ENCODE data around the gene CCNY. TPM values are rescaled to one million over a fixed set of nuclear protein-coding genes. Genes with fewer than 3 reads are reported as not detected.

Gene CCNY
- total RNA-seq, 2 experiments from 2014 or later, result 64.9 to 66.9 TPM

GRCh38 chr10:35434533-35434932, 98.2 kb downstream of the CCNY start:
- H3K4me1 Mint-ChIP-seq (ENCODE audit: low read depth), result peaks cover 52% of the 10 kb centered on the region
- H3K4me1 ChIP-seq (ENCODE audit: insufficient read depth, low read length), result no peaks in the 10 kb centered on the region
- H3K36me3 Mint-ChIP-seq (ENCODE audit: low read depth), result peaks cover 67% of the 10 kb centered on the region
- H3K9me3 ChIP-seq (ENCODE audit: control insufficient read depth in 1 of 2, insufficient read depth in 1 of 2, low read length in 2 of 2), result peaks cover 15 to 18% of the 10 kb centered on the region in 2 experiments
- H3K27me3 ChIP-seq (ENCODE audit: control insufficient read depth in 1 of 2, insufficient read depth in 2 of 2, low read length in 2 of 2), result no peaks in the 10 kb centered on the region
- ATAC-seq (ENCODE audit: poor library complexity), result no peak
- no peak overlapping the region for H3K4me3 ChIP-seq (ENCODE audit: low read length)
- H3K4me3 Mint-ChIP-seq, result no peak overlapping the region
- no peaks in the 10 kb centered on the region for H3K36me3 ChIP-seq (ENCODE audit: insufficient read depth, low read length)
- ChIA-PET CTCF (no interaction called here), POLR2A (no interaction called here)
- H3K27ac Mint-ChIP-seq, result peak overlapping the region; percentile 58
- DNase-seq, result no peak
- intact Hi-C loops (cut with DNase I, micrococcal nuclease), result no loop called here
- peaks cover 17% of the 10 kb centered on the region for H3K9me3 Mint-ChIP-seq
- no peaks in the 10 kb centered on the region for H3K27me3 Mint-ChIP-seq
- H3K27ac ChIP-seq (ENCODE audit: low read depth in 1 of 2, low read length in 2 of 2), result no peak overlapping the region
- TF ChIP-seq CTCF (IDR thresholded peaks at IDR 0.05), result no peak

DNA sequence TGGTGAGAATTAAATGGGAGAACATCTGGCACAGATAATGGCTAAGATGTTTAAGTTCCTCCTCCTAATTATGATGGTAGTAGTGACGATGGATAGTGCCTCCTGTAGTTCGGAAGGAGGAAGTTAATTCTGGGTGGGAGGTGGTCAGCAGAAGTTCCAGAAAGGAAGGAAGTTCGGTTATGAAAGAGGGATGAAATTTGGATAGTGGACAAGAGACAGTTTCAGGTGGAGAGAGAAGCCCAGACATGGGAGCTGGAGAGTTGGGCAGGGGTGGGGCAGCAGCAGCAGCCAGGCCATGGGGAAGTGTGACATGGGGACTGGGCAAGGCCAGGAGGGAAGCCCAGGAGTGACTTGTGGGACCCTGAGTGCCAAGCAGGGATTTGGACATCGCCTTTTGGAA, 99.5 kb downstream of the CCNY start:
- no peaks in the 10 kb centered on the region for H3K27me3 ChIP-seq (ENCODE audit: control insufficient read depth in 1 of 2, insufficient read depth in 2 of 2, low read length in 2 of 2)
- ChIA-PET CTCF (no interaction called here), POLR2A (no interaction called here)
- intact Hi-C loops (cut with DNase I, micrococcal nuclease), result no loop called here
- Mint-ChIP-seq H3K36me3 (ENCODE audit: low read depth) (peaks cover 76% of the 10 kb centered on the region), H3K9me3 (peaks cover 18% of the 10 kb centered on the region), H3K27me3 (no peaks in the 10 kb centered on the region), H3K4me1 (ENCODE audit: low read depth) (peaks cover 55% of the 10 kb centered on the region), H3K4me3 (no peak overlapping the region), H3K27ac (no peak overlapping the region)
- no peak for TF ChIP-seq CTCF (IDR thresholded peaks at IDR 0.05)
- no peaks in the 10 kb centered on the region for H3K36me3 ChIP-seq (ENCODE audit: insufficient read depth, low read length)
- H3K4me3 ChIP-seq (ENCODE audit: low read length), result no peak overlapping the region
- peaks cover 15 to 27% of the 10 kb centered on the region in 2 experiments for H3K9me3 ChIP-seq (ENCODE audit: control insufficient read depth in 1 of 2, insufficient read depth in 1 of 2, low read length in 2 of 2)
- no peaks in the 10 kb centered on the region for H3K4me1 ChIP-seq (ENCODE audit: insufficient read depth, low read length)
- H3K27ac ChIP-seq (ENCODE audit: low read depth in 1 of 2, low read length in 2 of 2), result no peak overlapping the region
- no peak for DNase-seq
- no peak for ATAC-seq (ENCODE audit: poor library complexity)

- no peak for TF ChIP-seq CTCF (IDR thresholded peaks at IDR 0.05)
- Mint-ChIP-seq H3K9me3 (peaks cover 30% of the 10 kb centered on the region), H3K27ac (no peak overlapping the region), H3K4me1 (ENCODE audit: low read depth) (peaks cover 53% of the 10 kb centered on the region), H3K36me3 (ENCODE audit: low read depth) (peaks cover 79% of the 10 kb centered on the region), H3K4me3 (no peak overlapping the region), H3K27me3 (no peaks in the 10 kb centered on the region)
- H3K27me3 ChIP-seq (ENCODE audit: control insufficient read depth in 1 of 2, insufficient read depth in 2 of 2, low read length in 2 of 2), result no peaks in the 10 kb centered on the region
- POLR2A ChIA-PET, result no interaction called here
- ATAC-seq (ENCODE audit: poor library complexity) (no peak), DNase-seq (no peak)
- intact Hi-C loops (cut with DNase I, micrococcal nuclease), result no loop called here
- H3K9me3 ChIP-seq (ENCODE audit: control insufficient read depth in 1 of 2, insufficient read depth in 1 of 2, low read length in 2 of 2), result peaks cover 20 to 44% of the 10 kb centered on the region in 2 experiments
- H3K4me1 ChIP-seq (ENCODE audit: insufficient read depth, low read length), result no peaks in the 10 kb centered on the region
- H3K36me3 ChIP-seq (ENCODE audit: insufficient read depth, low read length), result no peaks in the 10 kb centered on the region
- CTCF ChIA-PET, result interaction anchor here (1.2 kb wide), 1 partner anchor 21 kb away, joined by 3 read pairs; no protein-coding TSS in a partner anchor
- no peak overlapping the region for H3K4me3 ChIP-seq (ENCODE audit: low read length)
- no peak overlapping the region for H3K27ac ChIP-seq (ENCODE audit: low read depth in 1 of 2, low read length in 2 of 2)
Observed at GRCh38 chr10:35437829-35438228, 101.5 kb downstream of the CCNY start.
